ENCODE measurements around the gene CD59.

DNA sequence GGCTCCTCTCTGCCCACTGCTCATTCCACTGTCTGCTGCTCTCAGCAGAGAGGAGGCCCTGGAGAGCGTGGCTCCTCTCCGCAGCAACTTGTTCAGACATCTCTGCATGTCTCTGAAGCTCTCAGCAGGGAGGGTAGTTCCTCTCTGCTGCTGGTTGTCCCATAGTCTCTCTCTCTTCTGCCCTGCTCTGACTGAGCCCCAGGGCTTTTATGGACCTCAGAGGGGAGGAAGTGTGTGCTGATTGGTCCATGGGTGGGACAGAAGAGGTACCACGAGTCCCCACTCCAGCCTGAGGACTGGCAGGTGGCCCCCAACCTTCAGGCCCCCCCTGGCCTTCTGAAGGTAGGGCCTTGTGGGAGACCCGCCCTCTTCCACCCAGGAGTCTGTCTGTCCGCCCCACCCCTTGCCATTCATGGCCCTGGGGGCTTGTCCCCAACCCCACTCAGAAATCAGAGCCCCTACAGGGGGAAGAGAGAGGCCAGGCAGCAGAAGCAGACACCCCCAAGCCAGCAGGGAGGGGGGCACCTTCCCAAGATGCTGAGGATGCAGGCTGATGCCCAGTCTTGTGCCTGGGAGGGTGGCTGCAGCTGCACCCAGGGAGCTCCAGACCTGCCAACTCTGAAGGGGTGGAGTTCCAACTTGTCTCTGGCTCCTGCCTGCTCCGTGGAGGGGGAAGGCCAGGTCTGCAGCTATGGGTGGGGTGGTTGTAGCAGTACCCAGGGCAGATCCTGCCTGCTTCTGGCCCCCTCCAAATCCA is 70.7 kb downstream of the CD59 start:
- TF ChIP-seq, protein P1, sequence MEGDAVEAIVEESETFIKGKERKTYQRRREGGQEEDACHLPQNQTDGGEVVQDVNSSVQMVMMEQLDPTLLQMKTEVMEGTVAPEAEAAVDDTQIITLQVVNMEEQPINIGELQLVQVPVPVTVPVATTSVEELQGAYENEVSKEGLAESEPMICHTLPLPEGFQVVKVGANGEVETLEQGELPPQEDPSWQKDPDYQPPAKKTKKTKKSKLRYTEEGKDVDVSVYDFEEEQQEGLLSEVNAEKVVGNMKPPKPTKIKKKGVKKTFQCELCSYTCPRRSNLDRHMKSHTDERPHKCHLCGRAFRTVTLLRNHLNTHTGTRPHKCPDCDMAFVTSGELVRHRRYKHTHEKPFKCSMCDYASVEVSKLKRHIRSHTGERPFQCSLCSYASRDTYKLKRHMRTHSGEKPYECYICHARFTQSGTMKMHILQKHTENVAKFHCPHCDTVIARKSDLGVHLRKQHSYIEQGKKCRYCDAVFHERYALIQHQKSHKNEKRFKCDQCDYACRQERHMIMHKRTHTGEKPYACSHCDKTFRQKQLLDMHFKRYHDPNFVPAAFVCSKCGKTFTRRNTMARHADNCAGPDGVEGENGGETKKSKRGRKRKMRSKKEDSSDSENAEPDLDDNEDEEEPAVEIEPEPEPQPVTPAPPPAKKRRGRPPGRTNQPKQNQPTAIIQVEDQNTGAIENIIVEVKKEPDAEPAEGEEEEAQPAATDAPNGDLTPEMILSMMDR (IDR thresholded peaks at IDR 0.05; ENCODE audit: insufficient read depth, low read length): no peak
- TF ChIP-seq, protein P2, sequence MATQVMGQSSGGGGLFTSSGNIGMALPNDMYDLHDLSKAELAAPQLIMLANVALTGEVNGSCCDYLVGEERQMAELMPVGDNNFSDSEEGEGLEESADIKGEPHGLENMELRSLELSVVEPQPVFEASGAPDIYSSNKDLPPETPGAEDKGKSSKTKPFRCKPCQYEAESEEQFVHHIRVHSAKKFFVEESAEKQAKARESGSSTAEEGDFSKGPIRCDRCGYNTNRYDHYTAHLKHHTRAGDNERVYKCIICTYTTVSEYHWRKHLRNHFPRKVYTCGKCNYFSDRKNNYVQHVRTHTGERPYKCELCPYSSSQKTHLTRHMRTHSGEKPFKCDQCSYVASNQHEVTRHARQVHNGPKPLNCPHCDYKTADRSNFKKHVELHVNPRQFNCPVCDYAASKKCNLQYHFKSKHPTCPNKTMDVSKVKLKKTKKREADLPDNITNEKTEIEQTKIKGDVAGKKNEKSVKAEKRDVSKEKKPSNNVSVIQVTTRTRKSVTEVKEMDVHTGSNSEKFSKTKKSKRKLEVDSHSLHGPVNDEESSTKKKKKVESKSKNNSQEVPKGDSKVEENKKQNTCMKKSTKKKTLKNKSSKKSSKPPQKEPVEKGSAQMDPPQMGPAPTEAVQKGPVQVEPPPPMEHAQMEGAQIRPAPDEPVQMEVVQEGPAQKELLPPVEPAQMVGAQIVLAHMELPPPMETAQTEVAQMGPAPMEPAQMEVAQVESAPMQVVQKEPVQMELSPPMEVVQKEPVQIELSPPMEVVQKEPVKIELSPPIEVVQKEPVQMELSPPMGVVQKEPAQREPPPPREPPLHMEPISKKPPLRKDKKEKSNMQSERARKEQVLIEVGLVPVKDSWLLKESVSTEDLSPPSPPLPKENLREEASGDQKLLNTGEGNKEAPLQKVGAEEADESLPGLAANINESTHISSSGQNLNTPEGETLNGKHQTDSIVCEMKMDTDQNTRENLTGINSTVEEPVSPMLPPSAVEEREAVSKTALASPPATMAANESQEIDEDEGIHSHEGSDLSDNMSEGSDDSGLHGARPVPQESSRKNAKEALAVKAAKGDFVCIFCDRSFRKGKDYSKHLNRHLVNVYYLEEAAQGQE (IDR thresholded peaks at IDR 0.05; ENCODE audit: insufficient replicate concordance, low read depth): no peak
- TF ChIP-seq POLR2AphosphoS5 (IDR thresholded peaks at IDR 0.05; ENCODE audit: low read depth): no peak
